Measurements from ENCODE around the gene STAT3. TPM values are rescaled to one million over a fixed set of nuclear protein-coding genes. Genes with fewer than 3 reads are reported as not detected.
"Not testable (repeated sequence)": the region's sequence is repeated elsewhere in the genome, so short reads cannot be mapped to it uniquely, and the experiment has no call there.

Gene STAT3
- total and polyA plus RNA-seq, 2 experiments from 2014 or later: 84.1 to 112 TPM

DNA sequence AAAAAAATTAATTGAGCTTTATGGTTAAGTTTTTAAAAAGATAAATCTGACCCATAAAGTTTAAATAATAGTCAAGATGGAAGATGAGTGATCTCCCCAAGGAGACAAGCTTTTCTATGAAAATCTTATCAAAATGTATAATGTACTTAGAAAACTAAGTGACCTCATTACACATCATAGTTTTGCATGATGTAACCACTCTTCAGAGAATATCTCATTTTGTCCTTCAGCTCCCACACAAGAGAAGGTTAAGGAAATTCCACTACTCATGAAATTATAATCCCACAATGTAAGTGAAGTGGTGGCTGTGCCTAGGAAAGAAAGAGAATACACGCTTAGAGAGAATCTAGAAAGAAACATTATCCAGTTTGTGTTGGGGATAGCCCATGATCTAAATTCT, 14.3 kb downstream of the STAT3 start:
- no peak overlapping the region for H3K4me2 ChIP-seq (ENCODE audit: unreplicated experiment)
- no peaks in the 10 kb centered on the region for H3K9me2 ChIP-seq (ENCODE audit: insufficient read depth)
- no peaks in the 10 kb centered on the region for H3K27me3 ChIP-seq (replicated peaks; ENCODE audit: insufficient read depth)
- no peaks in the 10 kb centered on the region for H3K9me3 ChIP-seq (ENCODE audit: low read depth)
- no peak for TF ChIP-seq EZH2 (IDR thresholded peaks at IDR 0.05; ENCODE audit: insufficient read depth, poor library complexity, severe bottlenecking)
- TF ChIP-seq EZH2phosphoT487 (IDR thresholded peaks at IDR 0.05; ENCODE audit: insufficient read depth, low read depth): no peak
- in situ Hi-C loops (cut with MboI): no loop called here
- peaks cover 17% of the 10 kb centered on the region for H4K20me1 ChIP-seq (ENCODE audit: insufficient read depth)
- 0 out of 2 replicates have a peak, but pooled peaks cover 3% of the 10 kb centered on the region for H3K36me3 ChIP-seq (ENCODE audit: low read depth)
- peaks cover 3% of the 10 kb centered on the region; the same call in 1 of the 2 replicates for H3F3A ChIP-seq (ENCODE audit: insufficient read depth)
- no peak overlapping the region for H3K4me3 ChIP-seq
- no peak for DNase-seq
- H3K27ac ChIP-seq: no peak overlapping the region
- H3K9ac ChIP-seq: no peak overlapping the region
- H2AFZ ChIP-seq: no peak overlapping the region
- H3K4me1 ChIP-seq (ENCODE audit: insufficient read depth): peaks cover 9% of the 10 kb centered on the region; the same call in 1 of the 2 replicates
- peaks cover 100% of the 10 kb centered on the region for H3K79me2 ChIP-seq (ENCODE audit: insufficient read depth)
- 92 to 97% methylated on average over 1 of the region's 1 CpG for WGBS, 2 experiments (ENCODE audit: low coverage in 1 of 2, low lambda C conversion rate in 2 of 2, missing lambda C conversion rate in 2 of 2)

DNA sequence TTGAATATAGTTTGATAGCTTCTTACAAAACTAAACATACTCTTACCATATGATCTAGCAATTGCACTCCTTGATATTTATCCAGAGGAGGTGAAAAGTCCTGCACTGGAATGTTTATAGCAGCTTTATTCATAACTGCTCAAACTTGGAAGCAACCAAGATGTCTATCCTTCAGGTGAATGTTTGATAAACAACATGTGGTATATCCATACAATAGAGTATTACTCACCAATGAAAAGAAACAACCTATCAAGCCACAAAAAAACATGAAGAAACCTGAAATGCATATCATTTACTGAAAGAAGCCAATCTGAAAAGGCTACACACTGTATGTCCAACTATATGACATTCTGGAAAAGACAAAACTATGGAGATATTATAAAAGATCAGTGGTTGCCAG, 16.1 kb downstream of the STAT3 start:
- no peak overlapping the region for H3K4me2 ChIP-seq (ENCODE audit: unreplicated experiment)
- H4K20me1 ChIP-seq (ENCODE audit: insufficient read depth): peaks cover 25% of the 10 kb centered on the region
- in situ Hi-C loops (cut with MboI): no loop called here
- TF ChIP-seq EZH2phosphoT487 (IDR thresholded peaks at IDR 0.05; ENCODE audit: insufficient read depth, low read depth) (no peak), EZH2 (IDR thresholded peaks at IDR 0.05; ENCODE audit: insufficient read depth, poor library complexity, severe bottlenecking) (no peak)
- no peak overlapping the region for H2AFZ ChIP-seq
- H3K79me2 ChIP-seq (ENCODE audit: insufficient read depth): peaks cover 100% of the 10 kb centered on the region
- H3F3A ChIP-seq (ENCODE audit: insufficient read depth): no peaks in the 10 kb centered on the region
- H3K9me3 ChIP-seq (ENCODE audit: low read depth): no peaks in the 10 kb centered on the region
- H3K27ac ChIP-seq: no peak overlapping the region
- no peak overlapping the region for H3K9ac ChIP-seq
- H3K36me3 ChIP-seq (ENCODE audit: low read depth): 0 out of 2 replicates have a peak, but pooled peaks cover 3% of the 10 kb centered on the region
- H3K4me1 ChIP-seq (ENCODE audit: insufficient read depth): peaks cover 6% of the 10 kb centered on the region; the same call in 1 of the 2 replicates
- DNase-seq: no peak
- H3K4me3 ChIP-seq: no peak overlapping the region
- H3K9me2 ChIP-seq (ENCODE audit: insufficient read depth): no peaks in the 10 kb centered on the region
- no peaks in the 10 kb centered on the region for H3K27me3 ChIP-seq (replicated peaks; ENCODE audit: insufficient read depth)

DNA sequence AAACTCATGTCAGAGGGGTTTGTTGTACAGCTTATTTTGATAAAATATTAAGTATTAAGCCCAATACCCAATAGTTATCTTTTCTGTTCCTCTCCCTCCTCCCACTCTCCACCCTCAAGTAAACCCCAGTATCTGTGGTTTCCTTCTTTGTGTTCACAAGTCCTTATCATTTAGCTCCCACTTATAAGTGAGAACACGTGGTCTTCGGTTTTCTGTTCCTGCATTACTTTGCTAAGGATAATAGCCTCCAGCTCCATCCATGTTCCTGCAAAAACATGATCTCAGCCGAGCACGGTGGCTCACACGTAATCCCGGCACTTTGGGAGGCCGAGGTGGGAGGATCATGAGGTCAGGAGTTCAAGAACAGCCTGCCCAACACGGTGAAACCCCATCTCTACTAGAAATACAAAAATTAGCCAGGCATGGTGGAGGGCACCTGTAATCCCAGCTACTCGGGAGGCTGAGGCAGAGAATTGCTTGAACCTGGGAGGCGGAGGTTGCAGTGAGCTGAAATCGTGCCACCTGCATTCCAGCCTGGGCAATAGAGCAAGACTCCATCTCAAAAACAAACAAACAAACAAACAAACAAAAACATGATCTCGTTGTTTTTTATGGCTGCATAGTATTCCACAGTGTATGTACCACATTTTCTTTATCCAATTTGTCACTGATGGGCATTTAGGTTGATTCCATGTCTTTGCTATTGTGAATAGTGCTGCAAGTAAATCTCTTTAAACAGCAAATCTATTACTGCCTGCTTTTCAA, 19.3 kb downstream of the STAT3 start:
- H3K9ac ChIP-seq; H3K36me3 ChIP-seq (ENCODE audit: low read depth); H3K9me2 ChIP-seq (ENCODE audit: insufficient read depth); H3K27ac ChIP-seq; H3K9me3 ChIP-seq (ENCODE audit: low read depth); DNase-seq; in situ Hi-C loops (cut with MboI); H3K4me3 ChIP-seq; H3K27me3 ChIP-seq (replicated peaks; ENCODE audit: insufficient read depth); H3K4me2 ChIP-seq (ENCODE audit: unreplicated experiment); H2AFZ ChIP-seq: not testable (repeated sequence)
- Histone ChIP-seq H4K20me1 (ENCODE audit: insufficient read depth) (peaks cover 34% of the 10 kb centered on the region), H3K4me1 (ENCODE audit: insufficient read depth) (peaks cover 20% of the 10 kb centered on the region), H3F3A (ENCODE audit: insufficient read depth) (peaks cover 20% of the 10 kb centered on the region), H3K79me2 (ENCODE audit: insufficient read depth) (peaks cover 100% of the 10 kb centered on the region)
- WGBS, 2 experiments (ENCODE audit: low coverage in 1 of 2, low lambda C conversion rate in 2 of 2, missing lambda C conversion rate in 2 of 2): 77 to 78% methylated on average over 12 of the region's 12 CpGs

DNA sequence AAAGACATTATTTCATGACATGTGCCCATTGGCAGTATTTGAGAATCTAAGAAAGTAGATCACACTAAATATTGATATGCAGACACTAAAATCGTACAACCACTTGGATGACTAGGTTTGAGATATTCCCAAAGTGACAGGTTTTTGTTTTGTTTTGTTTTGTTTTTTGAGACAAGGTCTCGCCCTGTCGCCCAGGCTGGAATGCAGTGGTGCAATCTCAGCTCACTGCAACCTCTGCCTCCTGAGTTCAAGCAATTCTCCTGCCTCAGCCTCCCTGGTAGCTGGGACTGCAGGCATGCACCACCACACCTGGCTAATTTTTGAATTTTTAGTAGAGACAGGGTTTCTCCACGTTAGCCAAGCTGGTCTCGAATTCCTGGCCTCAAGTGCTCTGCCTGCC, 19.9 kb downstream of the STAT3 start:
- DNase-seq; in situ Hi-C loops (cut with MboI); H3K27ac ChIP-seq; H3K9me3 ChIP-seq (ENCODE audit: low read depth); H2AFZ ChIP-seq; H3K9ac ChIP-seq; H3K9me2 ChIP-seq (ENCODE audit: insufficient read depth); H3K36me3 ChIP-seq (ENCODE audit: low read depth); H3K4me2 ChIP-seq (ENCODE audit: unreplicated experiment); H3K27me3 ChIP-seq (replicated peaks; ENCODE audit: insufficient read depth); H3K4me3 ChIP-seq: not testable (repeated sequence)
- H3K4me1 ChIP-seq (ENCODE audit: insufficient read depth): peaks cover 24% of the 10 kb centered on the region
- H3K79me2 ChIP-seq (ENCODE audit: insufficient read depth): peaks cover 100% of the 10 kb centered on the region
- peaks cover 35% of the 10 kb centered on the region for H4K20me1 ChIP-seq (ENCODE audit: insufficient read depth)
- WGBS, 2 experiments (ENCODE audit: low coverage in 1 of 2, low lambda C conversion rate in 2 of 2, missing lambda C conversion rate in 2 of 2): 80 to 87% methylated on average over 5 of the region's 5 CpGs
- peaks cover 25% of the 10 kb centered on the region for H3F3A ChIP-seq (ENCODE audit: insufficient read depth)

DNA sequence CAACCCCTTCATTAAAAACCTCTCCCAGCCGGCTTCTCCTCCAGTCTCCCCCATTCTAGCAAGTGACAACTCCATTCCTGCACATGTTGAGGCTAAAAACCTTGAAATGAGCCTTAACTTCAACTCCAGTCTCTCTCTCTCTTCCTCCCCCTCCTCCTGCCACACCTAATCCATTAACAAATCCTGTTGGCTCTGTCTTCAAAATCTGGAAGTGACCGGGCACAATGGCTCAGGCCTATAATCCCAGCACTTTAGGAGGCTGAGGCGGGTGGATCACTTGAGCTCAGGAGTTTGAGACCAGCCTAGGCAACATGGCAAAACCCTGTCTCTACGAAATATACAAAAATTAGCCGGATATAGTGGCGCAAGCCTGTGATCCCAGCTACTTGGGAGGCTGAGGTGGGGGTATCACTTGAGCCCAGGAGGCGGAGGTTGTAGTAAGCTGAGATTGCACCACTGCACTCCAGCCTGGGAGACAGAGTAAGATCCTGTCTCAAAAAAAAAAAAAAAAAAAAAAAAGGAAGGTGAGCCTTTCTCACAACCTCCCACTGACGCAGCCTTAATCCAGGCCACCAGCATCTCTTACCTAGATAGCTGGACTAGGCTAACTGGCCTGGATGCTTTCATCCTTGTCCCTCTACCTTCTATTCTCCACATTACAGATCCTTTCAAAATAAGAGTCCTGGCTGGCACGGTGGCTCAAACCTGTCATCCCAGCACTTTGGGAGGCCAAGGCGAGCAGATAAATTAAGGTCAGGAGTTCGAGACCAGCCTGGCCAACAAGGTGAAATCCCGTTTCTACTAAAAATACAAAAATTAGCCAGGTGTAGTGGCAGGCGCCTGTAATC, 21.8 kb downstream of the STAT3 start:
- H3K27ac ChIP-seq; H3K9me2 ChIP-seq (ENCODE audit: insufficient read depth); DNase-seq; H3K4me3 ChIP-seq; H2AFZ ChIP-seq; H3K4me2 ChIP-seq (ENCODE audit: unreplicated experiment); H3K9ac ChIP-seq; in situ Hi-C loops (cut with MboI); H3K27me3 ChIP-seq (replicated peaks; ENCODE audit: insufficient read depth); H3K9me3 ChIP-seq (ENCODE audit: low read depth); H3K36me3 ChIP-seq (ENCODE audit: low read depth): not testable (repeated sequence)
- Histone ChIP-seq H3K79me2 (ENCODE audit: insufficient read depth) (peaks cover 100% of the 10 kb centered on the region), H4K20me1 (ENCODE audit: insufficient read depth) (peaks cover 42% of the 10 kb centered on the region), H3F3A (ENCODE audit: insufficient read depth) (peaks cover 31% of the 10 kb centered on the region), H3K4me1 (ENCODE audit: insufficient read depth) (peaks cover 32% of the 10 kb centered on the region)
- 81% methylated on average over 12 to 13 of the region's 13 CpGs for WGBS, 2 experiments (ENCODE audit: low coverage in 1 of 2, low lambda C conversion rate in 2 of 2, missing lambda C conversion rate in 2 of 2)
